UCSD-AML1 (cell line): Measurements from ENCODE around the gene RTBDN.

Source experiments
- DNase-seq: peaks from one replicate; lab custom pipeline; 2025; ENCODE audit not compliant: unreplicated experiment; lab: John Stamatoyannopoulos, UW

The RTBDN gene

GRCh38 chr19:12783291-12783848 is 51.0 kb downstream of the RTBDN start:
- DNase-seq = no peak

GRCh38 chr19:12782424-12783290 is 51.7 kb downstream of the RTBDN start:
- DNase-seq = peak; percentile 89

- DNase-seq = no peak
Measured at GRCh38 chr19:12782174-12782423, 52.3 kb downstream of the RTBDN start.

- peak; percentile 59 for DNase-seq
Measured at GRCh38 chr19:12779162-12779993, 55.0 kb downstream of the RTBDN start.

- no peak for DNase-seq
Measured at GRCh38 chr19:12778905-12779161, 55.5 kb downstream of the RTBDN start.

GRCh38 chr19:12778017-12778904 is 56.1 kb downstream of the RTBDN start:
- DNase-seq = peak; percentile 85

GRCh38 chr19:12777217-12778016 is 57.0 kb downstream of the RTBDN start:
- peak; percentile 86 for DNase-seq
